ENCODE results near the gene DNAH8. TPM values are rescaled to one million over a fixed set of nuclear protein-coding genes. Genes with fewer than 3 reads are reported as not detected.

The DNAH8 gene
- total RNA-seq, 1 experiment from 2014 or later = not detected

- CTCF ChIA-PET = no interaction called here
- Histone ChIP-seq H4K20me1 (ENCODE audit: insufficient read depth) (peaks cover 14% of the 10 kb centered on the region; the same call in 1 of the 2 replicates), H3K9me3 (ENCODE audit: control insufficient read depth in 1 of 2, insufficient read depth in 1 of 2, low read depth in 1 of 2, low read length in 2 of 2) (no peaks in the 10 kb centered on the region), H3K4me3 (replicated peaks in 1 of 2; ENCODE audit: low read depth in 1 of 2, low read length in 2 of 2) (no peak overlapping the region), H2AFZ (ENCODE audit: low read depth, low read length, poor library complexity, severe bottlenecking) (no peak overlapping the region), H3K4me1 (ENCODE audit: control insufficient read depth in 1 of 2, insufficient read depth in 2 of 2, low read length in 2 of 2) (no peaks in the 10 kb centered on the region), H3K36me3 (ENCODE audit: control insufficient read depth in 1 of 2, insufficient read depth in 2 of 2, low read length in 2 of 2) (peaks cover 15 to 33% of the 10 kb centered on the region in 2 experiments), H3K9ac (ENCODE audit: low read length) (no peak overlapping the region), H3K27ac (ENCODE audit: low read depth, low read length) (no peak overlapping the region), H3K79me2 (ENCODE audit: insufficient read depth, low read length) (peaks cover 72% of the 10 kb centered on the region), H3K27me3 (ENCODE audit: insufficient read depth, low read length) (no peaks in the 10 kb centered on the region), H3K9me2 (ENCODE audit: insufficient read depth) (no peaks in the 10 kb centered on the region), H3K4me2 (ENCODE audit: low read length) (no peak overlapping the region)
- DNase-seq (ENCODE audit: low read depth, low spot score) = no peak
- POLR2A ChIA-PET = interaction anchor here (1.0 kb wide), 1 partner anchor 17 kb away, joined by 3 read pairs; the partner anchor contains the start of gene GLO1
- BruUV-seq (replicated peaks) = no TSS peak
- no peak for ATAC-seq
- intact Hi-C loops (cut with micrococcal nuclease) = no loop called here
- RAD21 ChIA-PET (ENCODE audit: low non-redundant PET in 1 of 2, low total read pairs in 2 of 2, uncharacterized antibody in 2 of 2, unreplicated experiment in 2 of 2) = no interaction called here
- TF ChIP-seq EZH2 (IDR thresholded peaks at IDR 0.05) (no peak), TCF7L2 (IDR thresholded peaks at IDR 0.05; ENCODE audit: borderline replicate concordance, extremely low read depth, insufficient read depth, insufficient read length) (no peak), CTCF (IDR thresholded peaks at IDR 0.05 in 2 of 3, conservative IDR thresholded peaks at IDR 0.05 in 1 of 3; ENCODE audit: borderline replicate concordance in 1 of 3, insufficient read depth in 1 of 3, low read depth in 2 of 3, low read length in 2 of 3) (no peak), SRF (IDR thresholded peaks at IDR 0.05; ENCODE audit: low read depth) (no peak)
Measured at GRCh38 chr6:38686270-38687042, 28.7 kb upstream of the DNAH8 start.

GRCh38 chr6:38687043-38687353 lies 28.1 kb upstream of the DNAH8 start:
- ATAC-seq (no peak), DNase-seq (ENCODE audit: low read depth, low spot score) (no peak)
- intact Hi-C loops (cut with micrococcal nuclease) = no loop called here
- H3K4me2 ChIP-seq (ENCODE audit: low read length) = no peak overlapping the region
- no TSS peak for BruUV-seq (replicated peaks)
- ChIA-PET POLR2A (no interaction called here), RAD21 (ENCODE audit: low non-redundant PET in 1 of 2, low total read pairs in 2 of 2, uncharacterized antibody in 2 of 2, unreplicated experiment in 2 of 2) (no interaction called here), CTCF (no interaction called here)
- H3K4me1 ChIP-seq (ENCODE audit: control insufficient read depth in 1 of 2, insufficient read depth in 2 of 2, low read length in 2 of 2) = no peaks in the 10 kb centered on the region
- no peak overlapping the region for H3K27ac ChIP-seq (ENCODE audit: low read depth, low read length)
- H3K36me3 ChIP-seq (ENCODE audit: control insufficient read depth in 1 of 2, insufficient read depth in 2 of 2, low read length in 2 of 2) = peaks cover 9 to 28% of the 10 kb centered on the region in 2 experiments
- H3K79me2 ChIP-seq (ENCODE audit: insufficient read depth, low read length) = peaks cover 78% of the 10 kb centered on the region
- peaks cover 14% of the 10 kb centered on the region; the same call in 1 of the 2 replicates for H4K20me1 ChIP-seq (ENCODE audit: insufficient read depth)
- no peaks in the 10 kb centered on the region for H3K27me3 ChIP-seq (ENCODE audit: insufficient read depth, low read length)
- no peak overlapping the region for H3K4me3 ChIP-seq (replicated peaks in 1 of 2; ENCODE audit: low read depth in 1 of 2, low read length in 2 of 2)
- no peak overlapping the region for H3K9ac ChIP-seq (ENCODE audit: low read length)
- H2AFZ ChIP-seq (ENCODE audit: low read depth, low read length, poor library complexity, severe bottlenecking) = no peak overlapping the region
- H3K9me2 ChIP-seq (ENCODE audit: insufficient read depth) = no peaks in the 10 kb centered on the region
- no peaks in the 10 kb centered on the region for H3K9me3 ChIP-seq (ENCODE audit: control insufficient read depth in 1 of 2, insufficient read depth in 1 of 2, low read depth in 1 of 2, low read length in 2 of 2)
- TF ChIP-seq RAD21 (IDR thresholded peaks at IDR 0.05; ENCODE audit: low read depth) (no peak), SRF (IDR thresholded peaks at IDR 0.05; ENCODE audit: low read depth) (no peak), JUND (IDR thresholded peaks at IDR 0.05) (no peak), FOSL1 (IDR thresholded peaks at IDR 0.05; ENCODE audit: low read depth) (no peak), ELF1 (IDR thresholded peaks at IDR 0.05; ENCODE audit: borderline replicate concordance, low read depth) (no peak), MAX (IDR thresholded peaks at IDR 0.05) (no peak), EGR1 (IDR thresholded peaks at IDR 0.05; ENCODE audit: low read depth) (no peak), EZH2phosphoT487 (IDR thresholded peaks at IDR 0.05; ENCODE audit: borderline replicate concordance) (no peak), ZFX (IDR thresholded peaks at IDR 0.05) (no peak), YY1 (IDR thresholded peaks at IDR 0.05; ENCODE audit: extremely low read depth, insufficient replicate concordance, low read depth, low read length) (no peak), ATF3 (IDR thresholded peaks at IDR 0.05) (no peak), CEBPB (IDR thresholded peaks at IDR 0.05; ENCODE audit: low read depth) (no peak), POLR2A (IDR thresholded peaks at IDR 0.05; ENCODE audit: borderline replicate concordance, extremely low read depth, insufficient read depth, insufficient read length) (no peak), ZBTB33 (IDR thresholded peaks at IDR 0.05; ENCODE audit: extremely low read depth, insufficient replicate concordance, low read length) (no peak)
